Fibroblast of the conjunctiva (primary cell): ENCODE measurements around the gene PPIP5K2.
"Not testable (repeated sequence)": the region's sequence is repeated elsewhere in the genome, so short reads cannot be mapped to it uniquely, and the experiment has no call there.

Experiments used
- DNase-seq: peaks from one replicate; pipeline ENCODE4 v3.0.0-alpha.2; 2010; ENCODE audit warnings: low read depth

The PPIP5K2 gene

GRCh38 chr5:103208460-103208859 is 88.4 kb downstream of the PPIP5K2 start:
- DNase-seq: no peak

- no peak for DNase-seq
Measured at GRCh38 chr5:103209065-103209464, 89.0 kb downstream of the PPIP5K2 start.

GRCh38 chr5:103210952-103211351 is 90.9 kb downstream of the PPIP5K2 start:
- DNase-seq: no peak

GRCh38 chr5:103211576-103212561 is 91.8 kb downstream of the PPIP5K2 start:
- no peak for DNase-seq

GRCh38 chr5:103216137-103216536 is 96.0 kb downstream of the PPIP5K2 start:
- no peak for DNase-seq

- DNase-seq: no peak
Measured at GRCh38 chr5:103216697-103217096, 96.6 kb downstream of the PPIP5K2 start.

GRCh38 chr5:103217101-103217500 is 97.0 kb downstream of the PPIP5K2 start:
- DNase-seq: no peak

GRCh38 chr5:103218164-103218563 is 98.1 kb downstream of the PPIP5K2 start:
- no peak for DNase-seq

GRCh38 chr5:103219074-103219473 is 99.0 kb downstream of the PPIP5K2 start:
- not testable (repeated sequence) for DNase-seq

- DNase-seq: no peak
Measured at GRCh38 chr5:103223031-103223955, 103.2 kb downstream of the PPIP5K2 start.

GRCh38 chr5:103224118-103224893 is 104.2 kb downstream of the PPIP5K2 start:
- DNase-seq: peak; percentile 32

GRCh38 chr5:103224894-103225246 is 104.8 kb downstream of the PPIP5K2 start:
- no peak for DNase-seq

GRCh38 chr5:103228061-103228460 is 108.0 kb downstream of the PPIP5K2 start:
- DNase-seq: no peak

GRCh38 chr5:103228588-103228987 is 108.5 kb downstream of the PPIP5K2 start:
- no peak for DNase-seq

GRCh38 chr5:103232393-103232999 is 112.4 kb downstream of the PPIP5K2 start:
- DNase-seq: no peak

- no peak for DNase-seq
Measured at GRCh38 chr5:103234239-103234975, 114.3 kb downstream of the PPIP5K2 start.

GRCh38 chr5:103235891-103236290 is 115.8 kb downstream of the PPIP5K2 start:
- no peak for DNase-seq

GRCh38 chr5:103237778-103238177 is 117.7 kb downstream of the PPIP5K2 start:
- no peak for DNase-seq

- no peak for DNase-seq
Measured at GRCh38 chr5:103243665-103244064, 123.6 kb downstream of the PPIP5K2 start.

GRCh38 chr5:103244398-103244797 is 124.3 kb downstream of the PPIP5K2 start:
- no peak for DNase-seq

GRCh38 chr5:103245761-103246160 is 125.7 kb downstream of the PPIP5K2 start:
- DNase-seq: no peak
